Progenitor cell of endocrine pancreas (in vitro differentiated cells): ENCODE data around the gene SMARCD2. TPM values are rescaled to one million over a fixed set of nuclear protein-coding genes. Genes with fewer than 3 reads are reported as not detected.

Experiments used
- DNase-seq: peaks from one replicate; pipeline ENCODE4 v3.0.0; 2021; ENCODE audit warnings: low spot score; ENCODE audit not compliant: unreplicated experiment
- H3K27ac Mint-ChIP-seq: 2 replicates; pipeline ENCODE4 v1.8.0; 2021; ENCODE audit warnings: mild to moderate bottlenecking, moderate library complexity, mixed read lengths
- H3K27me3 Mint-ChIP-seq: 2 replicates; pipeline ENCODE4 v1.8.0; 2021; ENCODE audit warnings: mixed read lengths
- H3K36me3 Mint-ChIP-seq: 2 replicates; pipeline ENCODE4 v1.8.0; 2022; ENCODE audit warnings: mixed read lengths; ENCODE audit not compliant: insufficient read depth
- H3K4me1 Mint-ChIP-seq: 2 replicates; pipeline ENCODE4 v1.8.0; 2021; ENCODE audit warnings: low read depth, mixed read lengths
- H3K4me3 Mint-ChIP-seq: 2 replicates; pipeline ENCODE4 v1.8.0; 2021; ENCODE audit warnings: low read depth, mild to moderate bottlenecking, moderate library complexity, mixed read lengths
- H3K9me3 Mint-ChIP-seq: 2 replicates; pipeline ENCODE4 v1.8.0; 2021; ENCODE audit warnings: low read depth, mixed read lengths
- total RNA-seq: library from RNA; stranded (reverse); gene quantifications from 2 replicates; pipeline ENCODE4 v1.2.1, GENCODE V29; 2021
- TF ChIP-seq, protein P1 (sequence below): fragments of 200-600 bp; sonication (generic); IDR thresholded peaks from one replicate; pipeline ENCODE4 v1.5.0; 2021; ENCODE audit warnings: antibody characterized with exemption, mild to moderate bottlenecking; ENCODE audit not compliant: unreplicated experiment

The SMARCD2 gene
- total RNA-seq, 1 donor from 2014 or later = 63.8 TPM

DNA sequence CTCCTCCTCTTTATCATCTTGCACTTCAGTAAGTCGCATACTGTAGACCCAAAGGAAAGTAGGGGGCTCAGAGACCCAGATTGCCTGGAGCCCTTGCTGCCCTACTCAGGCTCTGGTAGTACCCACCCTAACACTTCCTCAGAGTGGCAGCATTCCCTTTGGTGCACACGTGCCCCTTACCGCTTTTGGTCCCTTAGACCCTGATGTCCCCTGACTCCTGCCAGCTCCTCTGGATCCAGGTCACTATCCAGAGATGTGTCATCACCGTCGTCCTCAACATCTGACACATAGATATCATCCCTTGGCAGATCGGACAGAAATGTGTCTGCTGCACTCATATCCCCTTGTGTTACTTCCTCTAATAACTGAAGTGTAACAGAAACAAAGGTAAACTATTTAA is 20.7 kb downstream of the SMARCD2 start:
- no peak overlapping the region for H3K27ac Mint-ChIP-seq
- no peaks in the 10 kb centered on the region for H3K9me3 Mint-ChIP-seq
- peaks cover 14% of the 10 kb centered on the region for H3K4me1 Mint-ChIP-seq
- H3K36me3 Mint-ChIP-seq = peaks cover 42% of the 10 kb centered on the region
- H3K4me3 Mint-ChIP-seq = no peak overlapping the region
- TF ChIP-seq, protein P1, sequence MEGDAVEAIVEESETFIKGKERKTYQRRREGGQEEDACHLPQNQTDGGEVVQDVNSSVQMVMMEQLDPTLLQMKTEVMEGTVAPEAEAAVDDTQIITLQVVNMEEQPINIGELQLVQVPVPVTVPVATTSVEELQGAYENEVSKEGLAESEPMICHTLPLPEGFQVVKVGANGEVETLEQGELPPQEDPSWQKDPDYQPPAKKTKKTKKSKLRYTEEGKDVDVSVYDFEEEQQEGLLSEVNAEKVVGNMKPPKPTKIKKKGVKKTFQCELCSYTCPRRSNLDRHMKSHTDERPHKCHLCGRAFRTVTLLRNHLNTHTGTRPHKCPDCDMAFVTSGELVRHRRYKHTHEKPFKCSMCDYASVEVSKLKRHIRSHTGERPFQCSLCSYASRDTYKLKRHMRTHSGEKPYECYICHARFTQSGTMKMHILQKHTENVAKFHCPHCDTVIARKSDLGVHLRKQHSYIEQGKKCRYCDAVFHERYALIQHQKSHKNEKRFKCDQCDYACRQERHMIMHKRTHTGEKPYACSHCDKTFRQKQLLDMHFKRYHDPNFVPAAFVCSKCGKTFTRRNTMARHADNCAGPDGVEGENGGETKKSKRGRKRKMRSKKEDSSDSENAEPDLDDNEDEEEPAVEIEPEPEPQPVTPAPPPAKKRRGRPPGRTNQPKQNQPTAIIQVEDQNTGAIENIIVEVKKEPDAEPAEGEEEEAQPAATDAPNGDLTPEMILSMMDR = no peak
- H3K27me3 Mint-ChIP-seq = no peaks in the 10 kb centered on the region
- DNase-seq = no peak

DNA sequence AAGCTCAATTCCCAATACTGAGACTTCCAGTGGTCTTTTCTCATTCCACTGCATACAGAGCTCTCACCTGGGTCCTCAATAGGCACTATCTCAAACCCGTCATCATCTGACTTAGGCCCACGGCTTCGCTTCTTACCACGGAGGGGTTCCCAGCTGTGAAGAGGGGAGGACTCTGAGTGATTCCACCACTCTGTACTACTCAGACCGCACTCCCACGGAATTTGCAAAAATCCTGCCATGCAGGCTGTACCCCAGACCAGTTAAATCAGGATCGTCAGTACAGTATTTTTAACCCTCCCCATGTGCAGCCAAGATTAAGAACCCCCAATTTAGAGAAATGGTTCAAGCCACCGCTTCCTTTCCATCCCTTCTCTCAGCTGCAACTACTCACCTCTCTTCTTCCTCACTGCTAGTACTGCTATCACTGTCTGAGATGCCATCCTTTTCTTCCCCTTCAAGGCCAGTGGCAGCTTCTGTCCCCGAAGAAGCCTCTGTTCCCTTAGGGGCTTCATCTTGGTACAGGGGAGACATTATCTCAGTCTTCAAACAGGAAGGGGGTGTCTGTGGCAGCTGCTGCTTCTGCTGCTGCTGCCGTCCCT is 21.4 kb downstream of the SMARCD2 start:
- no peak for DNase-seq
- no peaks in the 10 kb centered on the region for H3K27me3 Mint-ChIP-seq
- peak overlapping the region; percentile 73 for H3K27ac Mint-ChIP-seq
- peaks cover 10% of the 10 kb centered on the region for H3K4me1 Mint-ChIP-seq
- TF ChIP-seq, protein P1 = no peak
- H3K36me3 Mint-ChIP-seq = peaks cover 42% of the 10 kb centered on the region
- no peak overlapping the region for H3K4me3 Mint-ChIP-seq
- no peaks in the 10 kb centered on the region for H3K9me3 Mint-ChIP-seq

DNA sequence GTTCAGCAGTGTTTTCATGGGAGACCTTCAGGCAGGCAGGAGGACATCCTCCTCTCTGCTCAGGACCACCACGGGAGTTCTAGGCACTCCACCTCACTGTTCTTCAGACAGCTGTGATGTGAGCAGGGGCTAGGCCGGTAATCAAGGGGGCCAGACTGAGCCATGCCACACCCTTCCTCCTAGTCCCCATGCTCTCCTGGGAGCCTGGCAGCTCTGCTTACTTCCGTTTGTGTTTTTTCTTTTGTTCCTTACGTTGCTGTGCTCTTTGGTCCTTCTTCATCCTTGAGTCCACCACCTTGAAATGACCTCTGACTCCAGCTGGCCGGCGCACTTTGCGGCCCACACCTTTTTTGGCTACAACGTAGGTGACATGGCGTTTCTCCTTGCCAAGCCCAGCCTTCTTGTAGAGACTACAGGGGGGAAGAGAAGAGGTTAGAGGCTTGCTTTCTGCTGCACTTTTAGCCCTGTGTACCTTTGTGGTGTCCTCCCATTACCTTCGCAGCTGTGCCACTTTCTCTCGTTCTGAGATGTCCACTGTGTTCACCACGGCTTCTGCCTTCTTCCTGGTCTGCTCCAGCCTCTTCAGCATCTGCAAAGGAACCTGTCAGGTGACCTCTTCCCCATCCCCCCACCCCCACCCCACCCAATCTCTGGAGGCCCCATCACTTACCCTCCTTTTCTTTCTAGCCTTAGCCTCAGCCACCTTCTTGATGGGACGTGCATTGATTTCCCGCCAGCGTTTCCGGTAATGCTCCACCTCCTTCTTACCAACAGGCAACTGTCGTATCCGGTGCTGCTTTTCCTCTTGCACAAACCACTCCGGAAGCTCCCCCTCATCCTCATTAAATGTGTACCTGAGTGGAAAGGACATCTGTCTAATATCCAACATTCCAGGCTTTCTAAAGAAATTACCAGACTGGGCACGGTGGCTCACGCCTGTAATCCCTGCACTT is 22.6 kb downstream of the SMARCD2 start:
- Mint-ChIP-seq H3K27ac (peak overlapping the region; percentile 94), H3K36me3 (peaks cover 39% of the 10 kb centered on the region), H3K4me3 (no peak overlapping the region), H3K9me3 (no peaks in the 10 kb centered on the region), H3K4me1 (peaks cover 7% of the 10 kb centered on the region), H3K27me3 (no peaks in the 10 kb centered on the region)
- DNase-seq = no peak
- TF ChIP-seq, protein P1 = no peak

DNA sequence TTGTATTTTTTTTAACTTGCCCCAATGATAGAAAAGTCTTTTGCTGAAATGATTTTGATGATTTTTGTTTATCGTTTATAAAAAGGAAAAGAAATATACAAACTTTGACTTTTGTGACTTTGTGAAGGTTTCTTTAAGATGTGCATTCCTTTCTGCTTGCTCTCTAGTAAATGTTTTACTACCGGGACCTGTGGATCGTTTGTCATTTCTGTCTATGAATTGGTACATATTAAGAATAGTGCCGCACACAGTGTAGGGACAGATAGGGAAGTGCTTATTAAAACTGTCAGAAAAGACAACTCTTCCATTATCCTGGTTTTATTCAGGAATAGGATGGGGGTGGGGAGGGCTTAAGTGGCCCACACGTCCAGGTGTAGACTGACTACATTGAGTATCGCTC is 23.4 kb downstream of the SMARCD2 start:
- peak overlapping the region; percentile 94 for H3K27ac Mint-ChIP-seq
- DNase-seq = no peak
- no peaks in the 10 kb centered on the region for H3K27me3 Mint-ChIP-seq
- peaks cover 7% of the 10 kb centered on the region for H3K4me1 Mint-ChIP-seq
- no peaks in the 10 kb centered on the region for H3K9me3 Mint-ChIP-seq
- no peak overlapping the region for H3K4me3 Mint-ChIP-seq
- H3K36me3 Mint-ChIP-seq = peaks cover 34% of the 10 kb centered on the region
- TF ChIP-seq, protein P1 = no peak

DNA sequence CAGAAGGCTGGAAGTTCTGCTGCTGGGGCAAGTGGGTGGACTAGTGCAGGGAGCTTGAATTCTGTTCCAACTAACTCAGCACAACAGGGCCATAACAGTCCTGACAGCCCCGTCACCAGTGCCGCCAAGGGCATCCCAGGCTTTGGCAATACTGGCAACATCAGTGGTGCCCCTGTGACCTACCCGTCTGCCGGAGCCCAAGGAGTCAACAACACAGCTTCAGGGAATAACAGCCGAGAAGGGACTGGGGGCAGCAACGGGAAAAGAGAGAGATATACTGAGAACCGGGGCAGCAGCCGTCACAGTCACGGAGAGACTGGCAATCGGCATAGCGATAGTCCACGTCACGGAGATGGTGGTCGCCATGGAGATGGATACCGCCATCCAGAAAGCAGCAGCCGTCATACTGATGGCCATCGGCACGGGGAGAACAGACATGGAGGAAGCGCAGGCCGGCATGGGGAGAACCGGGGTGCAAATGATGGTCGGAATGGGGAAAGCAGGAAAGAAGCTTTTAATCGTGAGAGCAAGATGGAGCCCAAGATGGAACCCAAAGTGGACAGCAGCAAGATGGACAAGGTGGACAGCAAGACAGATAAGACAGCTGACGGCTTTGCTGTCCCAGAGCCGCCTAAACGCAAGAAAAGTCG is 24.6 kb downstream of the SMARCD2 start:
- DNase-seq = no peak
- TF ChIP-seq, protein P1 = no peak
- Mint-ChIP-seq H3K4me3 (no peak overlapping the region), H3K27ac (peak overlapping the region; percentile 48), H3K4me1 (peaks cover 7% of the 10 kb centered on the region), H3K27me3 (no peaks in the 10 kb centered on the region), H3K9me3 (no peaks in the 10 kb centered on the region), H3K36me3 (peaks cover 29% of the 10 kb centered on the region)
